GM23248 (cell line): ENCODE results near the gene DNAJC28. TPM values are rescaled to one million over a fixed set of nuclear protein-coding genes. Genes with fewer than 3 reads are reported as not detected.

Experiments
- DNase-seq: peaks from one replicate; pipeline ENCODE4 v3.0.0-alpha.2; 2015
- H2AFZ ChIP-seq: fragments of 200-600 bp; sonication (generic); 2 replicates; pipeline ENCODE4 v1.6.1; 2016; ENCODE audit warnings: antibody characterized with exemption
- H3F3A ChIP-seq: fragments of 200-600 bp; sonication (generic); 2 replicates; pipeline ENCODE4 v1.6.1; 2016; ENCODE audit warnings: mild to moderate bottlenecking, antibody characterized with exemption, mixed run types; ENCODE audit not compliant: insufficient read depth
- H3K27ac ChIP-seq: fragments of 200-600 bp; sonication (generic); 2 replicates; pipeline ENCODE4 v1.5.1; 2016; ENCODE audit warnings: mild to moderate bottlenecking
- H3K27me3 ChIP-seq: fragments of 200-600 bp; sonication (generic); replicated peaks from 2 replicates; pipeline ENCODE4 v1.6.1; 2016; ENCODE audit warnings: mild to moderate bottlenecking; ENCODE audit not compliant: insufficient read depth
- H3K36me3 ChIP-seq: fragments of 200-600 bp; sonication (generic); 2 replicates; pipeline ENCODE4 v1.6.1; 2016; ENCODE audit warnings: low read depth, mild to moderate bottlenecking
- H3K4me1 ChIP-seq: fragments of 200-600 bp; sonication (generic); 2 replicates; pipeline ENCODE4 v1.6.1; 2016; ENCODE audit warnings: mild to moderate bottlenecking; ENCODE audit not compliant: insufficient read depth
- H3K4me2 ChIP-seq: fragments of 200-600 bp; sonication (generic); one replicate; pipeline ENCODE4 v1.6.1; 2016; ENCODE audit warnings: mild to moderate bottlenecking; ENCODE audit not compliant: unreplicated experiment
- H3K4me3 ChIP-seq: fragments of 200-600 bp; sonication (generic); 2 replicates; pipeline ENCODE4 v1.5.1; 2016; ENCODE audit warnings: mild to moderate bottlenecking
- H3K79me2 ChIP-seq: fragments of 200-600 bp; sonication (generic); 2 replicates; pipeline ENCODE4 v1.6.1; 2016; ENCODE audit warnings: mild to moderate bottlenecking; ENCODE audit not compliant: insufficient read depth
- H3K9ac ChIP-seq: fragments of 200-600 bp; sonication (generic); 2 replicates; pipeline ENCODE4 v1.6.1; 2016; ENCODE audit warnings: mild to moderate bottlenecking
- H3K9me2 ChIP-seq: fragments of 200-600 bp; sonication (generic); 2 replicates; pipeline ENCODE4 v1.6.1; 2016; ENCODE audit warnings: mixed run types, mild to moderate bottlenecking, moderate library complexity; ENCODE audit not compliant: insufficient read depth
- H3K9me3 ChIP-seq: fragments of 200-600 bp; sonication (generic); one replicate; pipeline ENCODE4 v1.6.1; 2017; ENCODE audit warnings: low read depth
- H4K20me1 ChIP-seq: fragments of 200-600 bp; sonication (generic); 2 replicates; pipeline ENCODE4 v1.6.0; 2016; ENCODE audit not compliant: insufficient read depth
- EZH2 ChIP-seq: fragments of 200-600 bp; sonication (generic); IDR thresholded peaks from 2 replicates; pipeline ENCODE4 v1.6.1; 2018; ENCODE audit warnings: antibody characterized with exemption, mild to moderate bottlenecking; ENCODE audit not compliant: insufficient read depth, poor library complexity, severe bottlenecking
- EZH2phosphoT487 ChIP-seq: fragments of 200-600 bp; sonication (generic); IDR thresholded peaks from 2 replicates; pipeline ENCODE4 v1.6.1; 2018; ENCODE audit warnings: antibody characterized with exemption, moderate library complexity, mild to moderate bottlenecking, low read depth; ENCODE audit not compliant: insufficient read depth
- WGBS, 2 experiments: methylation state at CpG; one replicate each; pipeline ENCODE4 v1.1.6; 2015 to 2017; ENCODE audit warnings: low lambda C conversion rate in 2 of 2, low coverage in 1 of 2; ENCODE audit errors: missing lambda C conversion rate in 2 of 2; 5-methylcytosine and 5-hydroxymethylcytosine counted together
- in situ Hi-C: fragments of 300-500 bp; cut with MboI; formaldehyde crosslinking; loops from 2 replicates; pipeline ENCODE4 v1.15.0; 2020
- polyA plus RNA-seq: library from polyadenylated mRNA; unstranded; fragments of >200 nt; fragmentation: Nextera tagmentation; extraction: Ambion mirVana; gene quantifications from 2 replicates; pipeline ENCODE4 v1.2.1, GENCODE V29; 2016
- total RNA-seq: library from RNA; depleted of rRNA; stranded (reverse); fragments of >200 nt; shearing (Covaris generic); gene quantifications from 2 replicates; pipeline ENCODE4 v1.2.3, GENCODE V29; 2014

Gene DNAJC28
- total and polyA plus RNA-seq, 2 experiments from 2014 or later, result 2.0 to 2.4 TPM

DNA sequence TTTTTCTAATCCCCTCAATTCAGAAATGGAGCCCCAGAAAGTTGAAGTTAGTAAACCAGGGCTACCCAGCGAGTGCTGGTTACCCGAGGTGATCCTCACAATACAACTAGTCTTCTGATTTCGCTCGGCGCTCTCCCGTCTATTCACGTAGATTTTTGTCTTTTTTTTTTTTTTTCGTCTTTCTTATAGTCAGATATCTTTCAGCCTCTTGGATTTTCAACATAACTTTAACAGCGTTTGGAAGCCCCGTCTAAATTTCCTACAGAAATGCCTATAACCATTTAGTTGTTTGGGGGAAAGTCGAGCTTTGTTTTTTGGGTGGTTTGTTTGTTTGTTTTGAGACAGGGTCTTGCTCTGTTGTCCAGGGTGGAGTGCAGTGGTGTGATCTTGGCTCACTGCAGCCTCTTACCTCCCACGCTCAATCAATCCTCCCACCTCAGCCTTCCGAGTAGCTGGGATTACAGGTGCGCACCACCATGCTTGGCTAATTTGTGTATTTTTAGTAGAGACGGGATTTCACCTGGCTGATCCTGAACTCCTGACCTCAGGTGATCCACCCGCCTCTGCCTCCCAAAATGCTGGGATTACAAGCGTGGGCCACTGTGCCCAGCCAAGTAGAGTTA, 10.9 kb downstream of the DNAJC28 start:
- Histone ChIP-seq H3K27ac (peak overlapping the region; percentile 95), H3K4me1 (no peaks in the 10 kb centered on the region), H3K79me2 (peaks cover 32% of the 10 kb centered on the region), H3K9ac (peak overlapping the region; percentile 95), H3K27me3 (no peaks in the 10 kb centered on the region), H4K20me1 (no peaks in the 10 kb centered on the region), H2AFZ (peak overlapping the region; percentile 95), H3K9me2 (no peaks in the 10 kb centered on the region), H3K4me3 (peak overlapping the region; percentile 84), H3K4me2 (peak overlapping the region; percentile 97), H3K9me3 (no peaks in the 10 kb centered on the region), H3K36me3 (no peaks in the 10 kb centered on the region), H3F3A (0 out of 2 replicates have a peak, but pooled peaks cover 4% of the 10 kb centered on the region)
- no peak for TF ChIP-seq EZH2
- no peak for TF ChIP-seq EZH2phosphoT487
- no peak for DNase-seq
- WGBS, 2 experiments, result 33 to 34% methylated on average over 17 of the region's 17 CpGs
- in situ Hi-C loops, result no loop called here

DNA sequence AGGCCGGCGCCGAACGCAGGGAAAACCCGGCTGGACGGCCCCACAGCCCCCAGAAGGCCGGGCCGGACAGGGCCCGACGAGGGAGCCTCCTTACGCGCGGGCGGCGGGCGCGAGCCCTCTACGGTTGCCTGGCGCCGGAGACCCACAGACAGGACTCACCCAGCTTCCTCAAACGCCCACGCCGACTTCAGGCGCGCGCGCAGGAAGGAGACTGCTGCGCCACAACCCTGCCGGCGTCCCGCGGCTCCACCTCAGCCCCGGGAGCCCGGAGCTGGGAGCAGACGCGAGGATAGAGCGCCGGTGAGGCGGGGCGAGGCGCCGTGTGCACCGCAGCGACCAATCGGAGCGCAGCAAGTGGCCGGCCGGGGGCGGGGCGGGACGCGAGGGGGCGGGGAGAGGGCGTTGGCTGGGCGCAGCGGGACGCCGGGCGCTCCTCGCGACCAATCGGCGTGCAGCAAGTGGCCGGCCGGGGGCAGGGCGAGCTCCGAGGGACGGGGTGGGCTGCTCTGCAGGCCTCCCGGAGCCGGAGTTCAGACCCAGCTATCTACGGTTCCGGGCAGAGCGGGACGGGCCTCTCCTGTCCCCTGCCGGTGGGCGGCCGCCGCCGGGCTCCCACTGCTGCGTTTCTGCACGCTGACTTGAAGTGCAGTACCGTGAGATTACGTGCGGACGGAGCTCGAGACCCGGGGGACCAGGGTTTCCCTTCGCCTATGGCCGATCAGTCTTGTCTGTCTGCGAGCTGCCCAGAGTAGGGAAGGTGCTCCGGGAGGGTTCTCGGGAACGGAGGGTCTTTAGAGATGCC, 11.6 kb downstream of the DNAJC28 start, which contains the start of gene TMEM50B:
Gene TMEM50B, minus strand, starts transcription at position 296 of the 802 bp plus-strand sequence. CDS start 11,089 bp downstream, outside the sequence.
- in situ Hi-C loops, result no loop called here
- H3K36me3 ChIP-seq, result no peaks in the 10 kb centered on the region
- peak within 1 kb of the TSS; percentile 95 for H3K27ac ChIP-seq
- H2AFZ ChIP-seq, result peak within 1 kb of the TSS; percentile 95
- peak within 1 kb of the TSS; percentile 95 for H3K9ac ChIP-seq
- H3K4me3 ChIP-seq, result peak within 1 kb of the TSS; percentile 90
- no peaks in the 10 kb centered on the region for H4K20me1 ChIP-seq
- no peaks in the 10 kb centered on the region for H3K4me1 ChIP-seq
- no peaks in the 10 kb centered on the region for H3K9me3 ChIP-seq
- 0 out of 2 replicates have a peak, but pooled peaks cover 4% of the 10 kb centered on the region for H3F3A ChIP-seq
- DNase-seq, result peak; percentile 99
- peak within 1 kb of the TSS; percentile 97 for H3K4me2 ChIP-seq
- no peaks in the 10 kb centered on the region for H3K9me2 ChIP-seq
- no peaks in the 10 kb centered on the region for H3K27me3 ChIP-seq
- WGBS, 2 experiments, result 1% methylated on average over 46 to 56 of the region's 93 CpGs
- peaks cover 39% of the 10 kb centered on the region for H3K79me2 ChIP-seq
- no peak for TF ChIP-seq EZH2
- no peak for TF ChIP-seq EZH2phosphoT487

DNA sequence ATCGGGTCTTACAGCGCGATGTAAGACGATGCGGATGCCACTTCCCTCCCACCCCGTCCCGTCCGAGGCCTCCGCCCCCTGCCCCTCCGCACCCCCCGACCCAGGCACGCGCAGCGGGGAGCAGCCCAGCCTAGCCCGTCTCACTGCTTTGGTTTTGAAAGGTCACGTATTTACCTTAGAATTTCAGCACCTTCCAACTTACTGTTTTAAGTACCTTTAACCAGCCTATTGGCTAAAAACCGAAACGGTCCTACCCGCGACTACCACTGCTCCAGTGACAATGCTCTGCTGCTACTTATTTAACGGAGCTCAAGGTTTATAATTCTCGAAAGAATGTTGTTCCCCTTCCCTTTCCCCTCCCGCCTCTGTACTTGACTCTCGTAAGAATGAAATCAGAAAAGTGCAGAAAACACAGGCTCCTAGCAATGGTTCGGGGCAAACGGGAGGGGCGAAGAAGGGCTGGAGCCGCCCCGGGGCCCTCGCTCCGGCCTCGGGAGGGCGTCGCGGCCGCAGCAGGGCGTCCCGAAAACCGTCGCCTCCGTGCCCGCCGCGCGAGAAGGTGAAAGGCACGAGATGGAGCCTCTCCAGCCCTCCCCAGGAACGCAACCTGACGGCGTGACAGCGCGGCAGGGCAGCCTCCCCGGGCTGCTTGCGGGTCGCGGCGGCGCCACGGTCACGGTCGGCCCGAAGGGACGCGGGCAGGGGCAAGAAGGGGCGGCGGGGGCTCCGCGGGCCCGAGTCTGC, 12.4 kb downstream of the DNAJC28 start:
- Histone ChIP-seq H3K4me2 (peak overlapping the region; percentile 85), H3K9me2 (no peaks in the 10 kb centered on the region), H3K36me3 (no peaks in the 10 kb centered on the region), H2AFZ (peak overlapping the region; percentile 82), H3K9me3 (no peaks in the 10 kb centered on the region), H3F3A (0 out of 2 replicates have a peak, but pooled peaks cover 4% of the 10 kb centered on the region), H3K79me2 (peaks cover 45% of the 10 kb centered on the region), H3K9ac (peak overlapping the region; percentile 95), H3K4me3 (peak overlapping the region; percentile 90), H3K27ac (peak overlapping the region; percentile 95), H3K27me3 (no peaks in the 10 kb centered on the region), H4K20me1 (no peaks in the 10 kb centered on the region), H3K4me1 (no peaks in the 10 kb centered on the region)
- in situ Hi-C loops, result no loop called here
- no peak for TF ChIP-seq EZH2
- no peak for TF ChIP-seq EZH2phosphoT487
- 0% methylated on average over 46 to 53 of the region's 68 CpGs for WGBS, 2 experiments
- peak; percentile 75 for DNase-seq

DNA sequence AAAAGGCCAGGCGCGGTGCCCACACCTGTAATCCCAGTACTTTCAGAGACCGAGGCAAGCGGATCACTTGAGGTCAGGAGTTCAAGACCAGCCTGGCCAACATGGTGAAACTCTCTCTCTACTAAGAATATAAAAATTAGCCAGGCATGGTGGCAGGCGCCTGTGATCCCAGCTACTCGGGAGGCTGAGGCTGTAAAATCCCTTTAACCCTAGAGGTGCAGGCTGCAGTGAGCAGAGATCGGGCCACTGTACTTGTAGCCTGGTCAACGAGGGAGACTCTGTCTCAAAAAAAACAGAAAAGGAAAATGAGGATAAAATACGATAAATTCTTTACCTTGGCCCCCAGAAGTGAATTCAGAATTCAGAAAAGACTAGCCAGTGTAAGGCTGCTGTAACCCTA, 13.3 kb downstream of the DNAJC28 start:
- Histone ChIP-seq H3K9ac (peak overlapping the region; percentile 95), H3F3A (0 out of 2 replicates have a peak, but pooled peaks cover 4% of the 10 kb centered on the region), H3K9me2 (no peaks in the 10 kb centered on the region), H3K4me1 (no peaks in the 10 kb centered on the region), H2AFZ (peak overlapping the region; percentile 82), H4K20me1 (no peaks in the 10 kb centered on the region), H3K27ac (peak overlapping the region; percentile 95), H3K4me3 (peak overlapping the region; percentile 90), H3K4me2 (peak overlapping the region; percentile 85), H3K79me2 (peaks cover 54% of the 10 kb centered on the region), H3K9me3 (no peaks in the 10 kb centered on the region), H3K27me3 (no peaks in the 10 kb centered on the region), H3K36me3 (no peaks in the 10 kb centered on the region)
- DNase-seq, result no peak
- in situ Hi-C loops, result no loop called here
- 51 to 57% methylated on average over 9 of the region's 9 CpGs for WGBS, 2 experiments
- TF ChIP-seq EZH2phosphoT487 (no peak), EZH2 (no peak)
